Progenitor cell of endocrine pancreas (in vitro differentiated cells): ENCODE measurements around the gene DOK4. TPM values are rescaled to one million over a fixed set of nuclear protein-coding genes. Genes with fewer than 3 reads are reported as not detected.
A peak's percentile ranks its signal among the peaks of the same experiment; 100 is the strongest.

ENCODE experiments used
- DNase-seq: peaks from one replicate; pipeline ENCODE4 v3.0.0; 2021; ENCODE audit warnings: low spot score; ENCODE audit not compliant: unreplicated experiment
- H3K27ac Mint-ChIP-seq: 2 replicates; pipeline ENCODE4 v1.8.0; 2021; ENCODE audit warnings: mild to moderate bottlenecking, moderate library complexity, mixed read lengths
- H3K27me3 Mint-ChIP-seq: 2 replicates; pipeline ENCODE4 v1.8.0; 2021; ENCODE audit warnings: mixed read lengths
- H3K36me3 Mint-ChIP-seq: 2 replicates; pipeline ENCODE4 v1.8.0; 2022; ENCODE audit warnings: mixed read lengths; ENCODE audit not compliant: insufficient read depth
- H3K4me1 Mint-ChIP-seq: 2 replicates; pipeline ENCODE4 v1.8.0; 2021; ENCODE audit warnings: low read depth, mixed read lengths
- H3K4me3 Mint-ChIP-seq: 2 replicates; pipeline ENCODE4 v1.8.0; 2021; ENCODE audit warnings: low read depth, mild to moderate bottlenecking, moderate library complexity, mixed read lengths
- H3K9me3 Mint-ChIP-seq: 2 replicates; pipeline ENCODE4 v1.8.0; 2021; ENCODE audit warnings: low read depth, mixed read lengths
- total RNA-seq: library from RNA; stranded (reverse); gene quantifications from 2 replicates; pipeline ENCODE4 v1.2.1, GENCODE V29; 2021
- TF ChIP-seq, protein P1 (sequence below): fragments of 200-600 bp; sonication (generic); IDR thresholded peaks from one replicate; pipeline ENCODE4 v1.5.0; 2021; ENCODE audit warnings: antibody characterized with exemption, mild to moderate bottlenecking; ENCODE audit not compliant: unreplicated experiment

DOK4 gene
- total RNA-seq, 1 donor from 2014 or later: 35.0 TPM

DNA sequence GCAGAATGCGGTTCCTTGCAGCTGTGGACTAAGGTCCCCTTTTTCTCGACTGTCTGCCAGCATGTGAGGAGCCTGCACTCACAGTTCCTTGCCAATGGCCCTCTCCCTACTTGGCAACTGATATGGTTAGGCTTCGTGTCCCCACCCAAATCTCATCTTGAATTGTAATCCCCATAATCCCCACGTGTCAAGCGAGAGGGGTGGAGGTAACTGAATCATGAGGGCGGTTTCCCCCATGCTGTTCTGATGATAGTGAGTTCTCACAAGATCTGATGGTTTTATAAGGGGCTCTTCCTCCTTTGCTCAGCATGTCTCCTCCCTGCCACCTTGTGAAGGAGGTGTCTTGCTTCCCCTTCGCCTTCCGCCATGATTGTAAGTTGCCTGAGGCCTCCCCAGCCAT is 59.0 kb downstream of the DOK4 start:
- Mint-ChIP-seq H3K27me3 (no peaks in the 10 kb centered on the region), H3K9me3 (no peaks in the 10 kb centered on the region), H3K4me3 (no peak overlapping the region), H3K27ac (peak overlapping the region; percentile 42), H3K4me1 (no peaks in the 10 kb centered on the region), H3K36me3 (peaks cover 23% of the 10 kb centered on the region)
- no peak for DNase-seq
- TF ChIP-seq, protein P1, sequence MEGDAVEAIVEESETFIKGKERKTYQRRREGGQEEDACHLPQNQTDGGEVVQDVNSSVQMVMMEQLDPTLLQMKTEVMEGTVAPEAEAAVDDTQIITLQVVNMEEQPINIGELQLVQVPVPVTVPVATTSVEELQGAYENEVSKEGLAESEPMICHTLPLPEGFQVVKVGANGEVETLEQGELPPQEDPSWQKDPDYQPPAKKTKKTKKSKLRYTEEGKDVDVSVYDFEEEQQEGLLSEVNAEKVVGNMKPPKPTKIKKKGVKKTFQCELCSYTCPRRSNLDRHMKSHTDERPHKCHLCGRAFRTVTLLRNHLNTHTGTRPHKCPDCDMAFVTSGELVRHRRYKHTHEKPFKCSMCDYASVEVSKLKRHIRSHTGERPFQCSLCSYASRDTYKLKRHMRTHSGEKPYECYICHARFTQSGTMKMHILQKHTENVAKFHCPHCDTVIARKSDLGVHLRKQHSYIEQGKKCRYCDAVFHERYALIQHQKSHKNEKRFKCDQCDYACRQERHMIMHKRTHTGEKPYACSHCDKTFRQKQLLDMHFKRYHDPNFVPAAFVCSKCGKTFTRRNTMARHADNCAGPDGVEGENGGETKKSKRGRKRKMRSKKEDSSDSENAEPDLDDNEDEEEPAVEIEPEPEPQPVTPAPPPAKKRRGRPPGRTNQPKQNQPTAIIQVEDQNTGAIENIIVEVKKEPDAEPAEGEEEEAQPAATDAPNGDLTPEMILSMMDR: no peak

DNA sequence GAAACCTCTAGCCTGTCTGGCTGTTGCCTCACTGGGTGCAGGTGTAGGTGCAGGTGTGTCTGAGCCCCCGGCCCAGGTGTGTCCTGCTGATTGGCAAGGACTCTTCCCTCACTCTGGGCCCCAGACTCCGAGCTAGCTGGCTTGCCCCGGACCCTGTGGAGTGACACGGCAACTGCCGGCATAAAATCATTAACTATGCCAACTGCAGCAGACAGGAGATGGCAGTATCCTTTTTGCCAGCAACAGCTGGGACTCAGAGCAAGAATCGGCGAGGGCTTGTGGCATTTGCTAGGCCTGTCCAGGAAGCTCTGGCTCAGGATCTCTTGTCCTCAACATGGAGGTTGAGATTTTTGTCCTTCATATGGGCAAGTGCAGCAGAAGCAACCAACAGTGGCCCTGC is 59.9 kb downstream of the DOK4 start:
- DNase-seq: no peak
- no peaks in the 10 kb centered on the region for H3K27me3 Mint-ChIP-seq
- no peaks in the 10 kb centered on the region for H3K4me1 Mint-ChIP-seq
- no peak overlapping the region for H3K27ac Mint-ChIP-seq
- peaks cover 23% of the 10 kb centered on the region for H3K36me3 Mint-ChIP-seq
- no peak overlapping the region for H3K4me3 Mint-ChIP-seq
- TF ChIP-seq, protein P1: no peak
- no peaks in the 10 kb centered on the region for H3K9me3 Mint-ChIP-seq

GRCh38 chr16:57424583-57424982 is 61.7 kb downstream of the DOK4 start:
- H3K27ac Mint-ChIP-seq: no peak overlapping the region
- peaks cover 13% of the 10 kb centered on the region for H3K36me3 Mint-ChIP-seq
- TF ChIP-seq, protein P1: no peak
- H3K4me1 Mint-ChIP-seq: no peaks in the 10 kb centered on the region
- H3K27me3 Mint-ChIP-seq: no peaks in the 10 kb centered on the region
- DNase-seq: no peak
- no peaks in the 10 kb centered on the region for H3K9me3 Mint-ChIP-seq
- H3K4me3 Mint-ChIP-seq: no peak overlapping the region

DNA sequence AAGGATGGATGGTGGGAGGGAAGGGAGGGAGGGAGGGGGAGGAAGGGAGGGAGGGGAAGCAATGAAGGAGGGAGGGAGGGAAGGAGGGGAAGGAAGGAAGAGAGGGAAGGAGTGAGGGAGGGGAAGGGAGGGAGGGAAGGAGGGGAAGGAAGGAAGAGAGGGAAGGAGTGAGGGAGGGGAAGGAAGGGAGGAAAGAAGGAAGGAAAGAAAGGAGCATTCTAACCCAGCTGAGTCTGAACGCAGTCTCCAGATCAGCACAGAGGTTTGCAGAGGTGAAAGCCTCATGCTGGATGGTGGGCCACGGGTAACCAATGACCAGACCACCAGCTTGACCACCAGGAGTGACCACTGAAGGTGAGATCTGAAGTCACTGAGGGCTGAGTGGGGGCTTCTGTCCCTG is 63.1 kb downstream of the DOK4 start:
- no peak overlapping the region for H3K27ac Mint-ChIP-seq
- TF ChIP-seq, protein P1: no peak
- peaks cover 5% of the 10 kb centered on the region for H3K36me3 Mint-ChIP-seq
- no peaks in the 10 kb centered on the region for H3K9me3 Mint-ChIP-seq
- H3K4me3 Mint-ChIP-seq: no peak overlapping the region
- no peaks in the 10 kb centered on the region for H3K27me3 Mint-ChIP-seq
- no peak for DNase-seq
- peaks cover 2% of the 10 kb centered on the region for H3K4me1 Mint-ChIP-seq

DNA sequence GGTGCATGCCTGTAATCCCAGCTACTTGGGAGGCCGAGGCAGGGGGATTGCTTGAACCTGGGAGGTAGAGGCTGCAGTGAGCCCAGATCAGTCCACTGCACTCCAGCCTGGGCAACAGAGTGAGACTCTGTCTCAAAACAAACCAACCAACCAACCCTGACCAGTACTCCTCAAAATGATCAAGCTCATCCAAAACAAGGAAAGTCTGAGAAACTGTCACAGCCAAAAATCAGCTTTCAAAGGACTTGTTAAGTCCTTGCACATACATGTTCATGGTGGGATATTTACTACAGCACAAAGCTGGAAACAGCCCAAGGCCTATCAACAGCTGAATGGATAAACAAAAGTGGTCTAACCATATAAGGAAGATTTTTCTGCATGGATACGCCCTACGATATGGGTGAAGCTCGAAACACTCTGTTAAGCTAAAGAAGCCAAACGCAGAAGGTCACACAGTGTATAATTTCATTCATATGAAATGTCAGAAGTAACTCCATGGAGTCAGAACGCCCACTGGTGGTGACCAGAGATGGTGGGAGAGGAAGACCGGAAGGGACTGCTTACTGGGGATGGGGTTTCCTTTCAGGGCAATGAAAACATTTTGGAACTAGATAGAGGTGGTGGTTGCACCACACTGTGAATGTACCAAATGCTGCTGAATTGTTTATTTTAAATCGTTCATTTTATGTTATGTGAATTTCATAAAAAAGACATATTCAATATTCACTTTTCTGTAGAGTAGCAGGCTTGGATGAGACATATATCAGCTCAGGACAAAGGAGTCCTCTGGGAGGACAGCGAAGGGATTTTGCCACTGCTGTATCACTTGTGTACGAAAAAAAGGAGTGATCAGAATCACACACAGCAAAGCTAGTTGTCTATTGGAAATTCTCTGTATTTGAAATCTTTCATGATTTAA is 64.0 kb downstream of the DOK4 start:
- no peak overlapping the region for H3K27ac Mint-ChIP-seq
- TF ChIP-seq, protein P1: peak; percentile 62
- H3K27me3 Mint-ChIP-seq: no peaks in the 10 kb centered on the region
- DNase-seq: no peak
- peaks cover under 1% of the 10 kb centered on the region for H3K36me3 Mint-ChIP-seq
- peaks cover 5% of the 10 kb centered on the region for H3K4me1 Mint-ChIP-seq
- no peak overlapping the region for H3K4me3 Mint-ChIP-seq
- H3K9me3 Mint-ChIP-seq: no peaks in the 10 kb centered on the region

Other genes with a start within 250 kb of the DOK4 start
- gene ARL2BP, start 241.2 kb downstream of the DOK4 start, total RNA-seq: 40.7 and 43.0 TPM in 2 replicates
- 1.6 and 2.9 TPM in 2 replicates for gene PLLP, start 201.8 kb downstream of the DOK4 start, total RNA-seq
- not detected in 2 replicates for gene CCL22, start 127.7 kb downstream of the DOK4 start, total RNA-seq
- 0.53 and 0.74 TPM in 2 replicates for gene CX3CL1, start 114.0 kb downstream of the DOK4 start, total RNA-seq
- not detected in 2 replicates for gene CCL17, start 81.7 kb downstream of the DOK4 start, total RNA-seq
- 79.3 and 83.3 TPM in 2 replicates for gene CIAPIN1, start 39.1 kb downstream of the DOK4 start, total RNA-seq
- 70.2 and 74.5 TPM in 2 replicates for gene COQ9, start 39.0 kb downstream of the DOK4 start, total RNA-seq
- 68.5 and 69.6 TPM in 2 replicates for gene POLR2C, start 23.8 kb downstream of the DOK4 start, total RNA-seq
- gene CCDC102A, start 50.1 kb upstream of the DOK4 start, total RNA-seq: 15.6 and 16.9 TPM in 2 replicates
- 1.6 and 1.9 TPM in 2 replicates for gene ADGRG5, start 56.1 kb upstream of the DOK4 start, total RNA-seq
- gene ADGRG1, start 142.1 kb upstream of the DOK4 start, total RNA-seq: 19.7 and 26.2 TPM in 2 replicates
- not detected in 2 replicates for gene ADGRG3, start 181.8 kb upstream of the DOK4 start, total RNA-seq
- 5.6 and 6.8 TPM in 2 replicates for gene DRC7, start 208.3 kb upstream of the DOK4 start, total RNA-seq
- 32.0 and 34.8 TPM in 2 replicates for gene KATNB1, start 249.3 kb upstream of the DOK4 start, total RNA-seq